Colon (tissue), 2 donors: ENCODE data around the gene EMP2.
"Not testable (repeated sequence)": the region's sequence is repeated elsewhere in the genome, so short reads cannot be mapped to it uniquely, and the experiment has no call there.

ENCODE experiments used
- FAIRE-seq: peaks from 2 replicates; lab custom pipeline; 2012; peaks lifted over from hg19 to GRCh38; lab: Jason Lieb, UNC
- donor health status: control.
- donor health status: control.

Gene EMP2

DNA sequence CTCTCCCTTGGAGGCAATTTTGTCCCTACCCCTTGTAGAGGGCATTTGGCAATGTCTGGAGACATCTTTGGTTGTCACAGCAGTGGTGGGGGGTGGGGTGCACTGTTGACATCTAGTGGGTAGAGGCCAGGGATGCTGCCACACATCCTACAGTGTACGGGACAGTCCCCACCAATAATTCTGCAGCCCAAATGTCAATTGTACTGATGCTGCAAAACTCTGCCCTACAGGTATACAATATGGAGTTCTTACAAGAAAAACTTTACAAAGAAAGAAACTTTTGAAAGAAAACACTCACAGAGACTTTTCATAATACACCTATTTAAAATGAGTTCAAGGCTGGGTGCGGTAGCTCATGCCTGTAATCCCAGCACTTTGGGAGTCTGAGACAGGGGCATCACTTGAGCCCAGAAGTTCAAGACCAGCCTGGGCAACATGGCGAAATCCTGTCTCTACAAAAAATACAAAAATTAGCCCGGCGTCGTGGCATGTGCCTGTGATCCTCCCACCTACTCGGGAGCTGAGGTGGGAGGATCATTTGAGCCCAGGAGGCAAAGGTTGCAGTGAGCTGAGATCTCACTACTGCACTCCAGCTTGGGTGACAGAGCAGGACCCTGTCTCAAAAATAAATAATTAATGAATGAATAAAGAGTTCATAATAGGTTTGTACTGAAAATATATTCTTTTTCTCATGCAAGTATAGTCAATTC is 59.4 kb downstream of the EMP2 start:
- FAIRE-seq = no peak

DNA sequence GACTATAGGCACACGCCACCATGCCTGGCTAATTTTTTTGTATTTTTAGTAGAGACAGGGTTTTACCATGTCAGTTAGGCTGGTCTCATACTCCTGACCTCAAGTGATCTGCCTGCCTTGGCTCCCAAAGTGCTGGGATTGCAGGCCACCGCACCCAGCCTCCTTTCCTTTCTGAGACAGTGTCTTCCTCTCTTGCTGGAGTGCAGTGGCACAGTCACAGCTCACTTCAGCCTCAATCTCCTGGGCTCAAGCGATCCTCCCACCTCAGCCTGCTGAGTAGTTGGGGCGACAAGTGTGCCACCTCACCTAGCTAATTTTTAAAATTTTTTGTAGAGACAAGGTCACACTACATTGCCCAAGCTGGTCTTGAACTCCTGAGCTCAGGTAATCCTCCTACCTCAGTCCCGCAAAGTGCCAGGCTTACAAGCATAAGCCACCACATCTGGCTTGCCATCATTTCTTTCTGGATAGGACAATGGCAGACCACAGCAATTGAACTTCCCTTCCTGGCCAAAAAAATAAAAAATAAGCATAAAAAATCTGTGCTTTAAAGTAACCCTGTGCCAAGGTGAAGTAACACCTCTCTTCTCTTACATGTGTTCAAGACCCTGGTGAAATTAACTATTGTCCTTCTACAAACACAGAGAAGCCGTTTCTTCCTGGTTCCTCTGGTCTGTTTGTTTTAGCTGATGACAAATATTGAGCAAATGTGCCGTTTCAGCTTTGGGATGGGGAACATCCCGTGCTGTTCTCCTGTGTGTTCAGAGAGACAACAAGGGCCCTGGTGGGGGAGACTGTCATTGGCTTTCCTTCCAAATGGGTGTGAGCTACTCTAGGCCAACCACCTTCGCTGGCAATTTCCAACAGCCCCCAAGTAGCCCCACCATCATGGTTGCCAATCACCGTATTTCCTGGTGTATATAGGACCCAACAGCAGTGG is 60.2 kb downstream of the EMP2 start:
- FAIRE-seq = no peak

DNA sequence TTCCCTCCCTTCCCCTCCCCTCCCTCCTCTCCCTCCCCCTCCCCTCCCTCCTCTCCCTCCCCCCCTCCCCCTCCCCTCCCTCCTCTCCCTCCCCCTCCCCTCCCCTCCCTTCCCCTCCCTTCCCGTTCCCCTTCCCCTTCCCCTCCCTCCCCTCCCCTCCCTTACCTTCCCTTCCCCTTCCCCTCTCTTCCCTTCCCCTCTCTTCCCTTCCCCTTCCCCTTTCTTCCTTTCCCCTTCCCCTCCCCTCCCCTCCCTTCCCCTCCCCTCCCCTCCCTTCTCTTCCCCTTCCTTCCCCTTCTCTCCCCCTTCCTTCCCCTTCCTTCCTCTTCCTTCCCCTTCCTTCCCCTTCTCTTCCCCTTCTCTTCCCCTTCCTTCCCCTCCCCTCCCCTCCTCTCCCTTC is 61.1 kb downstream of the EMP2 start:
- FAIRE-seq = no peak

DNA sequence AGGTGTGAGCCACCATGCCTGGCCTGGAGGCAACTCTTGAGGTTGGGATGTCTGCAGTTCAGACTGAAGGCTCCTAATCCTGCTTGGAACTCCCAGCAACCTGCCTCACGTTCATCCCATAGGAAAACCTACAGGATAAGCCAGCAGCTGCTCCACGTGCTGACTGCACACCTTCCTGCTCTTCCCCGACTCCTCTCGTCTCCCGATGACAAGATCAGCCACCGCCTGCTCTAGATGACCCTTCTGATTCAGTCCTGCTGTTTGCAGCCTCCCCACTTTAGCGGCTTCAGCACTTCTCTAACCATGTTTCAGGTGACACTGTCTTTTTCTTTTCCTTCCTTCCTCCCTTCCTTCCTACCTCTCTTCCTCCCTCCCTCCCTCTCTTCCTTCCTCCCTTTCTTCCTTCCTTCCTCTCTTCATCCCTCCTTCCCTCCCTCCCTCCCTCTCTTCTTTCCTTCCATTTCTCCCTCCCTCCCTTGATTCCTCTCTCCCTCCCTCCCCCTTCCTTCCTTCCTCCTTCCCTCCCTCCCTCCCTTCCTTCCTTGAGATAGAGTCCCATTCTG is 61.8 kb downstream of the EMP2 start:
- no peak for FAIRE-seq

DNA sequence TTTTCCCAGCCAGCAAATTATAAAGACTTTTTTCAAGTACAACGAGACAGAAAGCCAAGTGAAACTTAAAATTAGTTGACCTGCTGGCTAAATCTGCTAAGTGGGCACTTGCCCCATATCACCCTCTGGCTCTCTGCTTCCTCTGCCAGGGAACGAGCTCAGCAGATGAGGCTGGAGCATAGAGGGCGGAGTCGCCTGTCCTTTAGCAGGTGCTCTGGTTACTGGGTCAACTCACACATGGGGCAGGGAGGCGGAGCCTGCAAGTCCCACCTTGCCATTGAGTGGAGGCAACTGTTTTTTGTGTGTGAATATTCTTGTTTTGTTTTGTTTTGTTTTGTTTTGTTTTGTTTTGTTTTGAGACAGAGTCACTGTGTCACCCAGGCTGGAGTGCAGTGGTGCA is 62.5 kb downstream of the EMP2 start:
- no peak for FAIRE-seq

DNA sequence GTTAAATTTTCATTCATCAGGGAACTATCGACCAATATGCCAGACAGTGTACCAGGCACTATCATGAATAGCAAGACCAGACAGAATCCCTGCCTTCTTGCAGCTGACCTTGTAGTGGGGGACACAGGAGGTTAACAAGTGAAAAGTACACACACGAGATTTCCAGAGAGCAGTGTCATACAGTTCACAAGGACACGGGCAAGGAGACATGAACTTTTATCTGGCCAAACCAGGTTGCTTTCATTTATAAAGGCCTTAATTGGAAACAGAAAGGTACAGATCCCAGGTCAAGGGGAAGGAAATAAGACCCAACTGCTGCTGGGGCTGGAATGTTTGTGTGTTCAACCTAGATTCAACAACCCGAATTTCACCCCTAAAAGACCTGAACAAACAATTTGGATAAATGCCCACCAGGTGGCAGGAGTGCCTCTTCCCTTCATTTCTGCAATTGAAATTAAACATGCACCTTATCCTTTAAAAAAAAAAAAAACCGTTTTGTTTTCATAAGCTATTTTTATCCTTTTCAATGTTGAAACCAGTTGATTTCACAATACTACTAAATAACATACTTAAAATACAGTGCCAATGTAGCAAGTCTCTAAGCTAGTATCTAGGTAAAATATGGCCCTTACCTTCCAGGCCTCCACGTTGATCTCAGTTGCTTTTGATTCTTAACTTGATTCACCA is 65.9 kb downstream of the EMP2 start:
- FAIRE-seq = no peak

DNA sequence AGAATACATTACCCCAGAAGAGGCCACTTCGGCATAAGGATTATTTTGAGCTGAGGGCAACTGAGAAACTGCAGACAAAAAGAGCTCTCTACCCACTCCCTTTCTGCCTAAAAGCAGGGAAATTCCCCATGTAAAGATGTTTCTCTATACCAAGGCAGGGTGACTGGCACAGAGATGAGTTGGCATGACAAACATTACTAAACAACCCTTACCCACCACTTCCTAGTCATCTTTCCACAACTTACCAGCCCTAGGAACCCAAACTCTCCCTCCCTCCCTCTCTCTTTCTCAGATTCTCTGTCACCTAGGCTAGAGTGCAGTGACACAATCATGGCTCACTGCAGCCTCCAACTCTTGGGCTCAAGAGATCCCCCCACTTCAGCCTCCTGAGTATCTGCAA is 68.6 kb downstream of the EMP2 start:
- FAIRE-seq = no peak

DNA sequence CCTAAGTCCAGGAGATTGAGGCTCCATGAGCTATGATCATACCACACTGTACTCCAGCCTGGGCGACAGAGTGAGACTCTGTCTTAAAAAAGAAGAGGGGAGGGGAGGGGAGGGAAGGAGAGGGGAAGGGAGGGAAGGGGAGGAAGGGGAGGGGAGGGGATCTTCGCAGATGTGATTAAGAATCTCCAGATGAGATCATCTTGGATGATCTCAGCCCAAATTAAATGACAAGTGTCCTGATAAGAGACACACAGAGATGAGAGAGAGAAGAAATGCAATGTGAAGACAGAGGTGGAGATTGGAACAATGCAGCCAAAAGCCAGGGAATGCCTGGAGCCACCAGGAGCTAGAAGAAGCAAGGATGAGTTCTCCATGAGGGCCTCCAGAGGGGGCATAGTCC is 70.1 kb downstream of the EMP2 start:
- no peak for FAIRE-seq

DNA sequence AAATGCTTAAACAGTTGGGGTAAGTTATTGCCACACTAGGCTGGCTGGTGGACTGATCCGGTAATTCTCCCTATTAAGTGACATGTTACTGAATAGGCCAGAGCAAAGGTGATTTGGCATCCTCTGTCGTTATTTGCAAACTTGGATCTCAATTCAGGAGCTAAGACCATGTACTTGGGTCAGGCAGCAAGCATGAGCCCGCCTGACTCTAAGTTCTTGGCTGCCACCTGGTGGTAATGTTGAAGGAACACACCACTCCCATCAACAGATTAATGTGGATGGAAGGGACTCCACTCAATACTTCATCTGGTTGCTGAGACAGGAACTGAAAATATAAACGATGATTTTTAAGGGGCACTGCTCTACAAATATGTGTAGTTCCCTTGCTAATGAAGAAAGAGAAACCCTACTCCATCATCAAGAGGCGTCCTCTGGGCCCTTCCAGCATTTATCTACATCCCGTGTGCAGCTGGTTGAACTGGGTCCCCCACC is 70.8 kb downstream of the EMP2 start:
- FAIRE-seq = no peak

DNA sequence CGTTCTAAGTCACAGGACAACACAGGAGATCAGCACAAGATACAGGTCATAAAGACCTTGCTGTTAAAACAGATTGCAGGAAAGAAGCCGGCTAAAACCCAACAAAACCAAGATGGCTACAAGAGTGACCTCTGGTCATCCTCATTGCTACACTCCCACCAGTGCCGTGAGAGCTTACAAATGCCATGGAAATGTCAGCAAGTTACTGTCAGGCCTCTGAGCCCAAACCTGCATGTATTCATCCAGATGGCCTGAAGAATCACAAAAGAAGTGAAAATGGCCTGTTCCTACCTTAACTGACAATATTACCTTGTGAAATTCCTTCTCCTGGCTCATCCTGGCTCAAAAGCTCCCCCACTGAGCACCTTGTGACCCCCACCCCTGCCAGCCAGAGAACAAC is 75.1 kb downstream of the EMP2 start:
- not testable (repeated sequence) for FAIRE-seq

DNA sequence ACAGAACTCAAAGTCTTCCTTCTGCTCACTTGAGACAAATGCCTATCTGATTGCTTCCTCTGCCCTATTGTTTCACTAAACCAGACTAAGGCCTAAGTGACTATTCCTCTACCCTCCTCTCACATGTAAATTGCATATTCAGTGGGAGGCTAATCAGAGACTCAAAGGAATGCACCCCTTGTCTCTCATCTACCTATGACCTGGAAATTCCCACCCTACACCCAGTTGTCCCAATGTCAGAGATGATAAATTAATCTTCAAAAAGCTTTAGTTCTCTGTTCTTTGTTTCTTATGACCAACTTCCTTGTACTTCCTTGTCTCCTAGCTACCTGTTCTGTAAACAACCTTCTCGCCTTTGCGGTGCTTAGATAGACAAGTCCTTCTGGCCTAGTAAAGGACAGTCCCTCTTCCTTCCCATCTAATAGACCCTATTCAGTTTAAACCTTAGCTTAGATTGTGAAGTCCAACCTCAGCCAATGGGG is 76.0 kb downstream of the EMP2 start:
- no peak for FAIRE-seq

DNA sequence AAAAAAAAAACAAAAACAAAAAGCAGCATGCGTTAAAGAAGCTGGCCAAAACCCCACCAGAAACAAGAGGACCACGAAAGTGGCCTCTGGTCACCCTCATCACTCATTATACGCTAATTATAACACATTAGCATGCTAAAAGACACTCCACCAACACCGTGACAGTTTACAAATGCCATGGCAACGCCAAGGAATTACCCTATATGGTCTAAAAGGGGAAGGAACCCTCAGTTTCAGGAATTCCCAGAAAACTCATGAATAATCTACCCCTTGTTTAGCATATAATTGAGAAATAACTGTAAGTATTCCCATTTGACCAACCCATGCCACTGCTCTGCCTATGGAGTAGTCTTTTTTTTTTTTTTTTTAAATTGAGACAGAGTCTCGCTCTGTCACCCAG is 77.6 kb downstream of the EMP2 start:
- FAIRE-seq = no peak

DNA sequence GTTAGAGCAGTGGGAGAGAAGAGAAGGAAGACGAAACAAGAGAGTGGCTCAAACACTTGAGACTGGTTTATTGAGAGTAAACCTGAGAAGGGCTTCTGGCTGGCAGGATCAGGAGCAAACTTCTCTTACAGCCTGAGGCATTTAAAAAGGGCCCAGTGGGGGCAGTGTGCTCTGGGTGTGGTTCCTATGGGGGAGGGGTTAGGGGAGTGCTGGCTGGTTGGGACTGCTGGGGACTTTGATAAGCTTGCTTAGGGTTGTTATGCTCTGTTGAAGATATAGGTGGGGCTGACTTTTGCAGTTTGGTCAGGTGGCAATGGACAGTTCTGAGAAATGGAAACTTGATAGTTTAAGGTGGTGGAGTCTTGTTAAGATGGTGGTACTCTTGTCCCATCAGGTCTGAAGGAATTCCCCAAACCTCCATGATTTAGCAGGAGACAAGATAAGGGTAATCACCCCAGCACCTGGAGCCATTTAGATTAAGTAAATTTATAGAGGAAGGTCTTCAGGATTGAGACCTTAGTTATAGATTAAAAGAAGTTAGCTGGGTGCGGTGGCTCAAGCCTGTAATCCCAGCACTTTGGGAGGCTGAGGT is 79.3 kb downstream of the EMP2 start:
- no peak for FAIRE-seq

DNA sequence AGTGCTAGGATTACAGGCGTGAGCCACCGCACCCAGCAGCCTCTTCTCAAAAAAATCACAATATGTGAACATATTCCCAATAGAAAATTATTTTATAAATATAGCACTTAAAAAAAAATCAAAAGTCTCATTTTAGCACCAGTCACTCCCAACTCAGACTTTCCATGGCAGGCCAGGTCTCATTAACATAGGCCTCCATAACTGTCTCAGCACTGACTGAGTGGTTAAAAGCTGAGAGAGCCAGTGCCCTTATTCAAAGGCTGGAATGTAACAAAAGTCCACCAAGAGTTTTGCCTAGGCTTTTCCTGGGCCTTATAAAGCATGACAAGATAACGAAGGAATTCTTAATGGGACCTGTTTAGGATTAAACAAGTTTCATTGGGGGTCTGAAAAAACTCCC is 79.8 kb downstream of the EMP2 start:
- FAIRE-seq = no peak

DNA sequence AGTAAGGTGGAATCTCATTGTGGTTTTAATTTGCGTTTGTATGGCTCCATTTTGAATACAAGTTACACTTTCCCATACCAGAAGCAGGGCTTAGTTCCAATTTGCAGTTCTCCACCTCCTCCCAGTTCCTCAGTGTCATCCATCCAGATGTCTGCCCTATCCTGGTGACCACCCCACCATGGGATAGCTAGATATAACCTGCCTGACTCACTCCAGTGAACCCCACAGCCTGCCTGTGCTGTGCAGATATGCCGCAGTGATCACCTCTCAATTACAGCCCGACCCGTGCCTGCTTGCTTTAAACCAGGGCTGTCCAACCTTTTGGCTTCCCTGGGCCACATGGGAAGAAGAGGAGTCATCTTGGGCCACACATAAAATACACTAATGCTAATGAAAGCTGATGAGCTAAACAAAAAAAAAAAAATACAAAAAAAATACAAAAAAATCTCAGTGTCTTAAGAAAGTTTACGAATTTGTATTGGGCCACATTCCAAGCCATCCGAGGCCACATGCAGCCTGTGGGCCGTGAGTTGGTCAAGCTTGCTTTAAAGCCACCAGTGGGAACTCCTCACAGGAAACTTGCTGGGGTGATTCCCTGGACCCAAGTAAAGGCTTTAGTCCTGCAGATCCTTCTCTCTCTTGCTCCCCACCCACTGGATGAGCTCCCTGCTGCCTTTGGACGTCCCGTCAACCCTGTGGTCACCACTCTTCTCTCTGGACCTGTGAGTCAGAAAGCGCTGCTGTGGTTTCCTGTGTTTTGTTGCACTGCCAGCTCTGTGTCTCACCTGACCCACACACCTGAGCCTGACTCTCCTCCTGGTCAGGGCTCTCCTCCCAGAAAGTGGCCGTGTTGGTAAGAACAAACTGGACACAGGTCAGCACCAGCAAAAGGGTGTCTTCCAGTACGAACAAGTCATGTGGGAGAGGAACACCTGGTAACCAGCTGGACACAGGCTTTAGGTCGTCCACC is 83.0 kb downstream of the EMP2 start:
- FAIRE-seq = no peak

DNA sequence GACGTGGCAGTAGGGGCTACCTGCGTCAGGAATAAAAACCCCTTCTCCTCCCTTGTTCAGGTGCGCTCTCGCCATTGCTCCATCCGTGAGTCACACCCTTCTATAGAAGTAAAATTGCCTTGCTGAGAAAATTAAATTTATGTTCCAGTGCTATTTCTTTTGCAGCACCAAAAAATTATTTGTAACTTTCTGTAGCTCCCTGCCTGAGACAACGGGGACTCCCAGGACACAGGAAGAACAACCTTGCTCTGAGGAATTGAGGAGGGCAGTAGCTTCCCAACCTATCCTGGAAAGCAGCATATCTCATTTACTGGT is 85.4 kb downstream of the EMP2 start:
- no peak for FAIRE-seq

DNA sequence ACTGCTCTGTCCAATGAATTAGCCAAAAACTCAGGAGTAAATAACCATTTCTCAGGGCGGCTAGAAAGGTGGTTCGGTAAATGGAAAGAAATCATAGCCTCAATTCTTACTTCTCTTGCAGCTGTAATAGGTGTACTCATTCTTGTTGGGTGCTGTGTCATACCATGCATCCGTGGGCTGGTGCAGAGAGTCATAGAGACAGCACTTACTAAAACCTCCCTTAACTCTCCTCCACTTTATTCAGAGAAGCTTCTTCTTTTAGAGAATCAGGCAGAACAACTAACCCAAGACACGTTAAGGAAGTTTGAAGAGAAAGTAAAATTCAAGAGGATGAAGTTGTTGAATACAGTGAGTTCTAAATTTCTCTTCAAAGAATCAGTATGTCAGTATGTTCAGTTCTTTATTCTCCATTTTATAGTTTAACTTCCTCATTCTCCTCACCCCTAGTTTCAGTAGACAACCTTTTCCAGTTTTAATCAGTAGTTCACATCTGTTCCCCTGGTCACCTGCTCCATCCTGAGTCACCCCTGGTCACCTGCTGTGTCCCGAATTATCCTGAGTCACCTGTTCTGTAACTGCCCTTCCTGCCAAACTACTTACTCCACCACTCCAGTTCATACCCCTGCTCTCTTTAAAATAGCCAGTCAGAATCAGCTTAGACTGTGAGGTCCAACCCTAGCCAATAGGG is 85.9 kb downstream of the EMP2 start:
- no peak for FAIRE-seq

DNA sequence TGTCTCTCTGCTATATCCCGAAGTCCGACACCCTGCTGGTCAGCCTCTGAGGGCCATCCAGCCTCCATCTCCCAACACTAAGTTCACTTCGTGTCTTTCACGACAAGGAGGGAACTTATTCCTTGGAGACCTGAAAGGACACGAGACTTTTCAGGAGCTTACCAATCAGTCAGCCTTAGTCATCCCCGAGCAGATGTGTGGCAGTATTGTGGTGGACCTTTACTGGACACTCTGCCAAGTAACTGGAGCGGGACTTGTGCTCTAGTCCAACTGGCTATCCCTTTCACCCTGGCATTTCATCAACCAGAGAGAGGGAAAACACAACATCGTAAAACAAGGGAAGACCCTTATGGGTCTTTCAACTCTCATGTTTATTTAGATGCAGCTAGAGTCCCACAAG is 87.1 kb downstream of the EMP2 start:
- no peak for FAIRE-seq

DNA sequence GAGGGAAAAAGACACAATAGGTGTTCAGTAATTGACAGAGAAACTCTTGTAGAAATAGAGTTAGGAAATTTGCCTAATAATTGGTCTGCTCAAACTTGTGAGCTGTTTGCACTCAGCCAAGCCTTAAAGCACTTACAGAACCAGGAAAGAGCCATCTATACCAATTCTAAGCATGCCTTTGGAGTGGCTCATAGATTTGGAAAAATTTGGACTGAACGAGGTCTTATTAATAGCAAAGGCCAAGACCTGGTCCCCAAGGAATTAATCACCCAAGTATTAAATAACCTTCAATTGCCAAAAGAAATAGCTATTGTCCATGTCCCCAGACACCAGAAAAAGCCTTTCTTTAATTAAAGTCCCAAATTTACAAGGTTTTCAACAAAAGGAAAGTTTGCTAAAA is 90.3 kb downstream of the EMP2 start:
- FAIRE-seq = no peak

DNA sequence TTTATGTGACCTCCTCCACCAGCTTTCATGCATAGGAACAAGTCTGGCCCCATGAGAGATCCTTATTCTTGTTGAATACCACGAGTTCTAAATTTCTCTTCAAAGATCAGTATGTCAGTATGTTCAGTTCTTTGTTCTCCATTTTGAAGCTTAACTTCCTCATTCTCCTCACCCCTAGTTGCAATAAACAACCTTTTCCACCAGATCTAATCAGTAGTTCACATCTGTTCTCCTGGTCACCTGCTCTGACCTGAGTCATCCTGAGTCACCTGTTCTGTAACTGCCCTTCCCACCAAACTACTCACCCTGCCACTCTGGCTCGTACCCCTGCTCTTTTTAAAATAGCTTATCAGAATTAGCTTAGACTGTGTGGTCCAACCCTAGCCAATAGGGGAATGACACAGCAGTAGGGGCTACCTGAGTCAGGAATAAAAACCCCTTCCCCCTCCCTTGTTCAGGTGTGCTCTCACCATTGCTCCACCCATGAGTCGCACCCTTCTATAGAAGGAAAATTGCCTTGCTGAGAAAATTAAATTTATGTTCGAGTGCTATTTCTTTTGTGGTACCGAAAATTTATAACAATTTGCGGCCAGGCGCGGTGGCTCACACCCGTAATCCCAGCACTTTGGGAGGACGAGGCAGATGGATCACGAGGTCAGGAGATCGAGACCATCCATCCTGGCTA is 94.6 kb downstream of the EMP2 start:
- no peak for FAIRE-seq
